HG03097 (cell line): Measurements from ENCODE around the gene CFAP20DC.
"Not testable (repeated sequence)": the region's sequence is repeated elsewhere in the genome, so short reads cannot be mapped to it uniquely, and the experiment has no call there.

Experiments used
- ATAC-seq: cut with Tn5 transposase; IDR thresholded peaks from one replicate; pipeline ENCODE4 v1.9.1; 2021; ENCODE audit not compliant: unreplicated experiment, low FRiP score

Gene CFAP20DC

GRCh38 chr3:58707390-58707930 is 342.4 kb downstream of the CFAP20DC start:
- no peak for ATAC-seq

GRCh38 chr3:58706395-58707167 is 343.2 kb downstream of the CFAP20DC start:
- ATAC-seq: no peak

GRCh38 chr3:58704745-58705144 is 345.1 kb downstream of the CFAP20DC start:
- ATAC-seq: no peak

- not testable (repeated sequence) for ATAC-seq
These were observed 345.5 kb downstream of the CFAP20DC start for GRCh38 chr3:58704304-58704703.

- ATAC-seq: no peak
These were observed 351.6 kb downstream of the CFAP20DC start for GRCh38 chr3:58698246-58698645.

- ATAC-seq: peak; percentile 69
These were observed 352.3 kb downstream of the CFAP20DC start for GRCh38 chr3:58697561-58697960.

- not testable (repeated sequence) for ATAC-seq
These were observed 353.0 kb downstream of the CFAP20DC start for GRCh38 chr3:58696813-58697212.

GRCh38 chr3:58696093-58696492 is 353.7 kb downstream of the CFAP20DC start:
- ATAC-seq: no peak

- ATAC-seq: not testable (repeated sequence)
These were observed 354.5 kb downstream of the CFAP20DC start for GRCh38 chr3:58695284-58695683.

- ATAC-seq: no peak
These were observed 355.6 kb downstream of the CFAP20DC start for GRCh38 chr3:58693940-58694850.

GRCh38 chr3:58692484-58692883 is 357.3 kb downstream of the CFAP20DC start:
- ATAC-seq: no peak
